22Rv1 (cell line): ENCODE data around the gene SMYD4.

Experiments used
- CTCF ChIP-seq: fragments of 450-650 bp; IDR thresholded peaks from 2 replicates; pipeline ENCODE4 v1.5.1; 2017; ENCODE audit warnings: mild to moderate bottlenecking
- ZFX ChIP-seq: fragments of 450-650 bp; IDR thresholded peaks from 2 replicates; pipeline ENCODE4 v1.6.1; 2017; ENCODE audit warnings: antibody characterized with exemption, borderline replicate concordance

GRCh38 chr17:1800712-1801111 lies 29.0 kb downstream of the SMYD4 start:
- TF ChIP-seq CTCF (no peak), ZFX (no peak)
